CD4-positive, alpha-beta T cell treated with Interleukin-10 for 1 hour (primary cell): ENCODE data around the gene ARHGAP9.
"Not testable (repeated sequence)": the region's sequence is repeated elsewhere in the genome, so short reads cannot be mapped to it uniquely, and the experiment has no call there.

ENCODE experiments used
- DNase-seq: peaks from one replicate; pipeline ENCODE4 v3.0.0-alpha.2; 2020

ARHGAP9 gene

DNA sequence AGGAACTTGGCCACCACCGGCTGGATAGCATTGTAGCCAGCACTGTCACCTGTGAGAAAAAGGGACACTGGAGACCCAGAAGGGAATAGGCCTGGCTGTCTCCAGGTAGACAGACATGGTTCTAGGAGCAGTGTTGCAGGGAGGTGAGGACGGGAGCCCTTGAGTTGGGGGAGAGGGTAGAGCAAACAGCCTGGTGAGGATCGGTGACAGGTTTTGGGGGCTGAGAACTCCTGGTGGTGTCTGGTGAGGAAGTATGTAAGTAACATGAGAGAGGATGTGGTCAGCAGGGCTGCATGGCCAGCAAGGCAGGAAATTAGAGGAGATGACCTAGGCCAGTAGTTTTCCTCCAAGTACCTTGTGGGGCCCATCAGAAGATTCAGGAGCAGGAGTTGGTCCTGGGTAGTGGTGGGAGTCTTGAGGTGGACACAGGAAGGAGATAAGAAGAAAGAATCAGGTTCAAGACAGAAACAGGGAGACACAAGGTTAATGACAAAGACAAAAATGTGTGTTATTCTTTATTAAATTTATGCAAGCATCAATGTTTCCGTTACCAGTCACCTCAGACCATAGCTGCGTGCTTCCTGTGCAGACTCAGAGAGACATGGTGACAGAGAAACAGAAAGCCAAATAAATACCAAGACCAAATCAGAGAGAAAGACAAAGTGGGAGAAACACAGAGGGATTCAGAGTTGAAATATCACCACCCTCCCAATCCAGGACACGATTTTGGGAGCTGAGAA is at the start of gene ARHGAP9:
ARHGAP9 (minus strand) TSS at position 491 of the 740 bp plus-strand sequence; CDS start at position 31, 460 bp downstream.
- peak; percentile 85 for DNase-seq

DNA sequence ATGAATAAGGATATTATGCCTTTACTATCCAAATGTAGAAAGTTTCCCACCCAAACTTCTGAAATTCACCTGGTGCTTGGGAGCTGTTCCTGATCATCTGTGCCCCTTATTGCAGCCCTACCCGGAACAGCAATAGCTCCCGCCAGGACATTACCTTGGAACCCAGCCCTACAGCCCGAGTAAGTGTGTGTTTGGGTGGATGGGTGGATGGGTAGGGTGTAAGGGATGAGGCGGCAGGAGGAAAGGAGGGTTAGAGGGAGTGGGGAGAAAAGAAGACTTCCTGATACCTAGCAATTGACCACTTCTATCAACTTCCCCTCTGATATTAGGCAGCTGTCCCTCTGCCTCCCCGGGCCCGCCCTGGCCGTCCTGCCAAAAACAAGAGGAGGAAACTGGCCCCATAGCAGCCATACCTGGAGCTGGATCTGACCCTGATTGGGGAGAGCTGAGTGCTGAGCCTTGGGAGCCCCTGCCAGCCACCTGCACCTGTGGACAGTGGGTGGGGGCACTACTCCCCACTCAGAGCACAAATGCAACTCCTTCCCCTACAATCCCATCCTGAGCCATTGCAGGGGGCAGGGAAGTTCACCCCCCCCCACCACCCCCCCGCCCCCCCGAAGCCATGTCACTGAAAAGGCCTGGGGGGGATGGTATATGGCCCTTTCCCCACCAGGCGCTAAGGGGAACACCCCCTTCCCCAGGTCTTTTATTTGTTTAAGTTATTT is 49.3 kb upstream of the ARHGAP9 start:
- no peak for DNase-seq

DNA sequence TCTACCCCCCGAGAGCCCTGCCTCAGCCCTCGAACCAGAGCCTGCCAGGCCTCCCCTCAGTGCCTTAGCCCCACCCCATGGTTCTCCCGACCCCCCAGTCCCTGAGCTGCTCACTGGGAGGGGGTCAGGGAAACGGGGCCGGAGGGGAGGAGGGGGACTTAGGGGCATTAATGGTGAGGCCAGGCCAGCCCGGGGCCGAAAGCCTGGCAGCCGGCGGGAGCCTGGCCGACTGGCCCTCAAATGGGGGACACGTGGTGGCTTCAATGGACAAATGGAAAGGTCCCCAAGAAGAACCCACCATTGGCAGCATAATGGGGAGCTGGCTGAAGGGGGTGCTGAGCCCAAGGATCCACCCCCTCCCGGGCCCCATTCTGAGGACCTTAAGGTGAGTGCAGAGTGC is 48.5 kb upstream of the ARHGAP9 start:
- no peak for DNase-seq

DNA sequence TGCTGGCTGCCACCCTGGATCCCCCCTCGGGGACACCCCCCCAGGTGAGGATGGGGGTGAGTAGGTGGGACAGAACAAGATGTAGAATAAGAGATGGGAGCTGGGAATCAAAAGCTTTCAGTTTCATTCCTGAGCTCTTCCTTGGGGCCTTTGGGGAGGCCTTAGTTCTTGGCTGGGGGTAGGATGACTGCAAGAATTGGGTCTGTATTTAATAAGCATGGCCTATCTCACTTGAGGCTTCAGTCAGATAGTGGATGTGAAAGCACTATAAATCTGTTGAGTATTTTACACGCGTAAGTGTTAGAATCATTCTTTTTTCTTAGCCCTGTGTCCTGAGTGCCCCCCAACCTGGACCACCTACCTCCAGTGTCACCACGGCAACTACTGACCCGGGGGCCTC is 47.5 kb upstream of the ARHGAP9 start:
- DNase-seq: no peak

DNA sequence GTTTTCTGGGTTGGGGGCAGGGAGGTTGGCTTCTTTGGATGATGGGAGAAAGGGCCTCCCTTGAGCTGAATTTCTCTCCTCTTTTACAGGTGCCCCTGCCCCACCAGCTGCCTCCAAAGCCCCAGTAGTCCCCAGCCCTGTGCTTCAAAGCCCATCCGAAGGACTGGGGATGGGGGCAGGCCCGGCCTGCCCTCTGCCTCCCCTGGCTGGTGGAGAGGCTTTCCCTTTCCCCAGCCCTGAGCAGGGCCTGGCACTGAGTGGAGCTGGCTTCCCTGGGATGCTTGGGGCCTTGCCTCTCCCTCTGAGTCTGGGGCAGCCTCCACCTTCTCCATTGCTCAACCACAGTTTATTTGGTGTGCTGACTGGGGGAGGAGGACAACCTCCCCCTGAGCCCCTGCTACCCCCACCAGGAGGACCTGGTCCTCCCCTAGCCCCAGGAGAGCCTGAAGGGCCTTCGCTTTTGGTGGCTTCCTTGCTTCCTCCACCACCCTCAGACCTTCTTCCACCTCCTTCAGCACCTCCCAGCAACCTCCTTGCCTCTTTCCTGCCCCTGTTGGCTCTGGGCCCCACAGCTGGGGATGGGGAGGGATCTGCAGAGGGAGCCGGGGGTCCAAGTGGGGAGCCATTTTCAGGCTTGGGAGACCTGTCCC is 46.9 kb upstream of the ARHGAP9 start:
- DNase-seq: no peak

DNA sequence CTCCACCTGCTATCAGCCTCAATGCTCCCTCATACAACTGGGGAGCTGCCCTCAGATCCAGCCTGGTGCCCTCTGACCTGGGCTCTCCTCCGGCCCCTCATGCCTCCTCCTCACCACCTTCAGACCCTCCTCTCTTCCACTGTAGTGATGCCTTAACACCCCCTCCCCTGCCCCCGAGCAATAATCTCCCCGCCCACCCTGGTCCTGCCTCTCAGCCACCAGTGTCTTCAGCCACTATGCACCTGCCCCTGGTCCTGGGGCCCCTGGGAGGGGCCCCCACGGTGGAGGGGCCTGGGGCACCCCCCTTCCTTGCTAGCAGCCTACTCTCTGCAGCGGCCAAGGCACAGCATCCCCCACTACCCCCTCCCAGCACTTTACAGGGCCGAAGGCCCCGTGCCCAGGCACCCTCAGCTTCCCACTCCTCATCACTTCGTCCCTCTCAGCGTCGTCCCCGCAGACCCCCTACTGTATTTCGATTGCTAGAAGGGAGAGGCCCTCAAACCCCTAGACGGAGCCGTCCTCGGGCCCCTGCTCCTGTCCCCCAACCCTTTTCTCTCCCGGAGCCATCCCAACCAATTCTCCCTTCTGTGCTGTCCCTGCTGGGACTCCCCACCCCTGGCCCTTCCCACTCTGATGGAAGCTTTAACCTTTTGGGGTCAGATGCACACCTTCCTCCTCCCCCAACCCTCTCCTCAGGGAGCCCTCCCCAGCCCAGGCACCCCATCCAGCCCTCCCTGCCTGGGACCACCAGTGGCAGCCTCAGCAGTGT is 46.1 kb upstream of the ARHGAP9 start:
- DNase-seq: no peak

DNA sequence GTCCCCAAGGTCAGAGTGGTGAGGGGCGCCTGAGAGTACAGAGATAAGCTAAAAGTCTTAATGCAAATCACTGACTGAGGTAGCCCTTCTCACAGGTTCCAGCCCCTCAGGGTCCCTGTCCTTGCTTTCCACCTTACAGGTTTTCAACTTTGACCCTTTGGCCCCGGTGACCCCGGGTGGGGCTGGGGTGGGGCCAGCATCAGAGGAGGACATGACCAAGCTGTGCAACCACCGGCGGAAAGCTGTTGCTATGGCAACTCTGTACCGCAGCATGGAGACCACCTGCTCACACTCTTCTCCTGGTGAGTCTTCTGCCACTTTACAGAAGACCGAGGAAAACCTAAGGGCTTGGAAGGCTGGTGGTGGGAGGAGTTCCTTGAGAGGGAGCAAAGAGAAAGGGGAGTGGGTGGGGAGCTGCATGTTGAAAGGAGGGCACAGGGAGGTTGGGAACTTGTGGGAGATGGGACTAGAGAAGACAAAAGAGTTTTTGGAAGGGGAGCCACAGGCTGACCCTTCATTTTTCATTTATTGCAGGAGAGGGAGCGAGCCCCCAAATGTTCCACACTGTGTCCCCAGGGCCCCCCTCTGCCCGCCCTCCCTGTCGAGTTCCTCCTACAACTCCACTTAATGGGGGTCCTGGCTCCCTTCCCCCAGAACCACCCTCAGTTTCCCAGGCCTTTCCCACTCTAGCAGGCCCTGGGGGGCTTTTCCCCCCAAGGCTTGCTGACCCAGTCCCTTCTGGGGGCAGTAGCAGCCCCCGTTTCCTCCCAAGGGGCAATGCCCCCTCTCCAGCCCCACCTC is 45.3 kb upstream of the ARHGAP9 start:
- no peak for DNase-seq

DNA sequence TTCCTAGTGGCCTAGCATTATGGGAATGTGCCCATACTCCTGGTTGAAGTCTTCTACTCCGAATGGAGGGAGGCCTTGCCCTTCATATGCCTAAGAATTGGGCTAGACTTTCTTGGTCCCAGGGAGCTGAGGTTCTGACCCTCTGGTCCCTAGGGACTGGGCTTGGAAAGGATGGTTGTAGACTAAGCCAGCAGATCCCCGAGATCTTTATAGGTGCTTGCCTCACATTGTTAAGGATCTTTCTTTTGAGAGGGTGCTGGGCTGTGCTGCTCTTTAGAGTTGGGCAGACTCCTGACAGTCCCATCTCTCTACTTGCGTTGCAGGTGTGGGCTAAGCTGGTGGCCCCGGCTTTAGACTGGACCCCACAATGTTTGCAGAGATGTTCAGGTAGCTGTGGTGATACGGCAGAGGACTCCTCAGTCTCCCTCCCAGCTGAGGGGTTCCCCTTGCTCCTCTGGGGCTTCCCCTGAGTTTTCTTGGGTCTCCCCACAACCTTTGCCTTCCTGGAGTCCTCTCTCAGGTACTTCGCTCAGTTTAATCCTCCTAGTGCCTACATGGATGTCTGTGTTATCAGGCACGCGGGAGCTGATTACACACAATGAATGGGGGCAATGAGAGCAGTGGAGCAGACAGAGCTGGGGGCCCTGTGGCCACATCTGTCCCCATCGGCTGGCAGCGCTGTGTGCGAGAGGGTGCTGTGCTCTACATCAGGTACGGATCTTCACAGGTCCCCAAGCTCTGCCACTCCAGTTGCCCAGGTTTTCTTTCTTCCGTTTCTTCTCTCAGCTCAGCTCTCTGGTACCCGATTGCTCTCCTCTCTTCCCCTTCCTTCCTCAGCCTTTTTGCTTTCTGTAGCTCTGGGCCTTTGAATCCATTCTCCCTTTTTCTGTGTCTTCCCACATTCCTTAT is 44.3 kb upstream of the ARHGAP9 start:
- DNase-seq: peak; percentile 39

DNA sequence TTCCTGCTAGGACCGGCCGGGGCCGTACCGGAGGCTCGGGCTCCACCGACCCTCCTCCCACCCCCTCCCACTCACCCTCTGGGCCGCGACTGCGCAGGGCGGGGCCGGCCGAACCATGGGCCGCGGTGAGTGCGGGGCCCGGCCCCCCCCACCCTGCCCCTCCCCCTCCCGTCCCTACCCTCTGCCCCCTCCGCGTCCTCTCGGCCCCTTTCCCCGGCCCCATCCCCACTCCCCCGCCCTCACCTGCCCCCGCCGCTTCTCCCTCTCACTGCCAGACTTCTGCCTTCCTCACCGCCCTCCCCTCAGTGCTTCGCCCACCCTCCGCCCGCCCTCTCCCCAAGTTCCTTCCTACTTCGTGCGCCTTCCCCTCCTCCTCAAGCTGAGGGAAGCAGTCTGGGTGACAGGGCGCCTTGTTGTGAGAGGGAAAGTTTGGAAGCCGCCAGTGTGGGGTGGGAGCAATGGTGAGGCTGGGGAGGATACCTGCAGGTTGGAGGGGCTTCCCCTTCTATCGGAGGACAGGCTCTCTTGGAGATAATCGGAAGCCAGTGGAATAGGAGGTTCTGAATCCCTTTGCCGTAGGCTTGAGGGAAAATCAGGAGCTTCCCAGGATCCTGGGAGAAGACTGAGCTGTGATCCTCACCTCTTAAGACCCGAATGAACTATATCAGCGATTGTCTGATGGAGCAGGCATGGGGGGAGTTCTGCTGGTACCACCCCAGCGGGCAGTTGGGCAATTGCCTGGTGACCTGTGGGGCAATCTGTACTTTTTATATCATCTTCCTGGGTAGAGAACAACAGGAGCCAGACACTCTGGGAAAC is 43.4 kb upstream of the ARHGAP9 start:
- DNase-seq: peak; percentile 58

DNA sequence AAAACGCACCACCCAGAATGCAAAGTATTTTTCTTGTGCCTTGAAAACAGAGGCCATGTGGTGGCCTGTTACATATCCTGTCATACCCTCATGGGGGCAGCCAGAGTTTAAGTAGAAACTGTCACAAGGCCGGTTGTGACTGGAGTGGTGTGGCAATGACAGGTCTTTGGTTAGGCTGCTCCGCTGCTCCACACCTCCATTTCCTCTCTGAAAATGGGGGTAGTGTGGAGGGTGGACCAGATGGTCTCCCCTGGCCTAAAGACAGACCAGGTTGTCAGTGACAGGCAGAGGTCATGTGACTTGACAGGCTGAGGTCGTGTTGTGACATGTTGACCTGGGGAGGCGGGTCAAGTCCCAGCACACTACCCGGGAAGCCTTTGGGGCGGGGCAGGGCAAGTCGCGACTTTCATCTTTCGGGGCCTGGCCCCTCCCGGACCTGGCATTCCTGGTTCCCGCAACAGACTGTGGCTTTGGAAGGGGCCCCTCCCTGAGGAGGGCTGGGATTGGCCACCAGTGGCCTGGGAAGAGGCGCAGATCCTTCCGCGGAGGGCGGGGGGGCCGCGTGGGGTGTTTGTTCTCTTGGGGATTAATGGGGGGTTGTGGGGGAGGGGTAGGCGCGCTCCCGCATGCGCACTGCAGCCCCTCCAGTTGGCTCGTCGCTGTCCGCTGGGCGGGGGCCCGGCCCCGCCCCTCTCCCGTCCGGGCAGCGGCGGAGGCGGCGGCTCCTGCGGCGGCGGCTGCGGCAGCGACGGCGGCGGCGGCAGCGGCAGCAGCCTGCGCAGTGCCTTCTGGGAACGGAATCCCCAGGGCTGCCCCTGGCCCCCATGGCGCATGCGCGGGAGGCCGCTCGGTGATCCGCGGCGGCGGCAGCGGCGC is 42.6 kb upstream of the ARHGAP9 start, which contains the start of gene MBD6:
MBD6 (plus strand) TSS at position 814 of the 876 bp plus-strand sequence. CDS start 1,480 bp downstream, outside the sequence.
- DNase-seq: peak; percentile 94

DNA sequence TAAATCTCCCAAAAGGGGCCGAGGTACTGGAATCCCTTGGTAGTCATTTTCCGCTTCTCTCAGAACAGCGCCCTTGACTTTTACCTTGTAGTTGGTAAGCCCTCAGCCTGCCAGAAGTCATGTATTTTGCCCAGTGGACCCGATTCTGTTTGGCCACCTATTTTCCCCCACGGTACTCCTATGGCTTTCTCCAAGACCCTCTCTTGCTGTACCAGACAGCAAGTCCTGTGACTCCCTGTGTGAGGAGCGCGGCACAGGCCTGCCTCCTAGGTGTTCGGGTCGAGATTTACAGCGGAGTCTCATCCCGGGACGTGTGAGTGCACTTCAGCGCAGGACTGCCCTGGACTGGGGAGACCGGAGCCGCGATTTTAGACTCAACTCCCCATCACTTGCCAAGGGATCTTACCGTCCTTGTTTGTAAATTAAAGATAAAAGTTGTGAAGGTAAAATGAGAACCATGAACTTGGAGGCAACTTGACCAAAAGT is 41.9 kb upstream of the ARHGAP9 start:
- DNase-seq: no peak

DNA sequence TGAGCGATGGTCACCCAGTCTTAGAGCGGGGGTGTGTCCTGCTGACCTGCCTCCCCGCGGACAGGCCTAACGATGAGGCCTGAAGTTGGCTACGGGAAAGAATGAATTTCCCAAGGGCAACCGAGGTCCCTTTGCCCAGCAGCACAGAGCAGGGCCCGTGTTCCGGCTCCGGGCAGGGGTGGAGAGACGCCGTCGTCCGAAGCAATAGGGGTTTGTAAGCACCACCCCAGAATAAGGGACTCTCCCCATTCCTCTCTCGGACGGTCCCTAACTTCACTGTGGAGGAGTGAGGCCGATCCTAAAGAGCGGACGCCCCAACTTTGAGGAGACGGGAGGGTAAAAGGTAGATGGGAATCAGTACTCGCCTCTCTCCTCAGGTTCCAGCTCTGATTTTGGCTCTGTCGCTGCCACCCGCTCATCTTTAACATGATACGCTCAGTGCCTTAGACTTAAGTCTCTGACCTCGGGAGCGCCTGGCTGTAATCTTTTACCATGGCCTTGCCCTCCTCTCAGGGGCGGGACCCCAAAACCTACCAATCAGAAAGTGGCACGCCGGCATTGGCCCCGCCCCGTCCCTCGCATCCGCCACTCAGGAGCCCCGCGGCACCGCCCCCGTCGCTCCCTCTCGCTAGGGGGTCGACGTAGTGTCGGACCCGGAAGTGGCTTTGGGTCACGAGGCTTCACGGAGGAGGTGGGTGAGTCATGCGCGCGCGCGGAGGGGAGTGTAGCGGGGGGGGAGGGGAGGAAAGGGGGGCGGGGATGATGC is 40.6 kb upstream of the ARHGAP9 start, which contains the start of gene DDIT3:
DDIT3 (minus strand) TSS at position 462 of the 766 bp plus-strand sequence. CDS start 3,108 bp downstream, outside the sequence.
- DNase-seq: peak; percentile 100

DNA sequence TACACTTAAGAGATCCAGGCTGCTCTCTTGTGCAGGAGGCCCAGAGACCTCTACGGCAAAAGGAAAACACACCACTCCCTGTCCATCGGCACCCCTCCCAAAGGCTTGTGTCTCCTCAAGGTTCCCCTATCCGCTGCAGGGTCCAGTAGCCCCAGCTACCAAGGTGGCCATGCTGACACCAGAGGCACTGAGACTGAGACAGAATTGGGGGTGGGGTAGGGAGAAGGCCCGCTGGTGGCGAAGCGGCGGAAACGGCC is 40.1 kb upstream of the ARHGAP9 start:
- DNase-seq: peak; percentile 37

DNA sequence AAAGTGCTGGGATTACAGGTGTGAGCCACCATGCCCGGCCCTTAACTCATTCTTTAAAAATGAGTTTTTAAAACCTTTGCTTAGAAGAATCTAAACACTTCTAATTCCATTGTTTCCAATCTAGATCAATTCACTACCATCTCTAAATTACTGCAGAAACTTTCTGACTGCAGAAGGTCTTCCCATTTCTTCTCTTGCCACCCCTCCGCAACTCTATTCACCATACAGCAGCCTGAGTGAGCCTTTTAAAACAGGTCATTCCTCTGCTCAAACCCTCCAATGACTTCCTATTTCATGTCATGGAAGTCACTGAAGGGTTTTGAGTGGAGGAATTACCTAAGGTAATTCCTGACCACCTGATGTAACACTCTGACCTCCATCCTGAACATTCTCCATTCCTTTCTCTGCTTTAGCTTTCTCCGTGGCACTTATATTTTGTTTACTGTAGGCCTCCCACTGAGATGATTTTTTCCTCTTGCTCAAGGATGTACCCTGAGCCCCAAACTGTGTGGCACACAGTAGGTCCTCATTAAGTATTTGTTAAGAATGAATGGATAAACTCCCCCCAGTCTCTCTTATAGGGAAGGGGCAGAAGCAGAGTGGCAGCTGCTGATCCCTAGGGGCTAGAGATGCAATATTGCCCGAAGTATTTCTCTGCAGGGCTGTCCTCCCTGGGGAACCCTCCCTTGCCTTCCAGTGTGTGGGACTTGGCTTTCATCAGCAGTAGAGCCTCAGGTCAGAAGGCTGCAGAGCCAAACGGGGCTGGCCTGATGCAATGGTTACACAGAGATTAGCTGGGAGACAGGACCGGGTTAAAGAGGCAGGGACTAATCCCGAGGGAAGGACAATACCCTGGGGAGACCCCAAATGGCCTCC is 39.5 kb upstream of the ARHGAP9 start:
- DNase-seq: peak; percentile 25

DNA sequence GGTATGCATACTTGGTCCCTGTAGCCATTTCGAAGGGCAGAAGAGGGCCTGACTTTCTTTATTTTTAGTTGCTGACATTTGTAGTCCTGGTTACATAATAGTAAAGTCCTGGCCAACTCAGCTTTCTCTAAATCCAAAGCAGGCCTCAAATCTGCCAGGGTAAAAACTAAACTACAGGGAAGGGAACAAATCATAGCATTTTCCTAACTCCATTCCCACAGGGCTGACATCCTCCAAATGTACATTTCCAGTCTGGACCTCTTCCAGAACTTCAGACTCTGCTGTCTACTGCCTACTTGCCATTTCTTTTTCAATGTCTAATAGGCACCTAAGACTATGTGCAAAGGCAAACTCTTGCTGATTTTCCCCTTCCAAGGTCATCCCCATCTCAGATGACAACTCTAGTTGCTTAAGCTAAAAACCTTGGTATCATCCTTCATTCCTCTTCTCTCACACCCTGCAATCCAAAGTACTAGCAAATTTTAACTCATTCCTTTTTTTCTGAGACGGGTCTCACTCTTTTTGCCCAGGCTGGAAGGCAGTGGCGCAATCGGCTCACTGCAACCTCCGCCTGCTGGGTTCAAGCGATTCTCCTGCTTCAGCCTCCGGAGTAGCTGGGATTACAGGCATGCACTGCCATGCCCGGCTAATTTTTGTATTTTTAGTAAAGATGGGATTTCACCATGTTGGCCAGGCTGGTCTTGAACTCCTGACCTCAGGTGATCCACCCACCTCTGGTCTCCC is 38.7 kb upstream of the ARHGAP9 start:
- no peak for DNase-seq

DNA sequence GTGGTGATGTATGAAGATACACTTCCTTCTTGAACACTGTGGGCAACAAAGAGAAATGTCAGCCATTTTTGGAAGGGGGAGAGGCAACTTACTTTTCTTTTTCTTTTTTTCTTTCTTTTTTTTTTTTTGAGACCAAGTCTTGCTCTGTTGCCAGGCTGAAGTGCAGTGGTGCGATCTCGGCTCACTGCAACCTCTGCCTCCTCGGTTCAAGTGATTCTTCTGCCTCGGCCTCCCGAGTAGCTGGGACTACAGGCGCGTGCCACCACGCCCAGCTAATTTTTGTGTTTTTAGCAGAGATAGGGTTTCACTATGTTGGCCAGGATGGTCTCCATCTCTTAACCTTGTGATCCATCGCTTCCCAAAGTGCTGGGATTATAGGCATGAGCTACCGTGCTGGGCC is 38.1 kb upstream of the ARHGAP9 start:
- DNase-seq: not testable (repeated sequence)
